Inflammatory macrophage (primary cell): ENCODE data around the gene KLHDC10.
A peak's percentile ranks its signal among the peaks of the same experiment; 100 is the strongest.
"Not testable (repeated sequence)": the region's sequence is repeated elsewhere in the genome, so short reads cannot be mapped to it uniquely, and the experiment has no call there.

Experiments used
- DNase-seq, 2 donors: peaks; one replicate each; pipeline ENCODE4 v3.0.0-alpha.2; 2020 to 2022

The KLHDC10 gene

GRCh38 chr7:130079846-130080394 lies 9.6 kb downstream of the KLHDC10 start:
- no peak for DNase-seq

DNA sequence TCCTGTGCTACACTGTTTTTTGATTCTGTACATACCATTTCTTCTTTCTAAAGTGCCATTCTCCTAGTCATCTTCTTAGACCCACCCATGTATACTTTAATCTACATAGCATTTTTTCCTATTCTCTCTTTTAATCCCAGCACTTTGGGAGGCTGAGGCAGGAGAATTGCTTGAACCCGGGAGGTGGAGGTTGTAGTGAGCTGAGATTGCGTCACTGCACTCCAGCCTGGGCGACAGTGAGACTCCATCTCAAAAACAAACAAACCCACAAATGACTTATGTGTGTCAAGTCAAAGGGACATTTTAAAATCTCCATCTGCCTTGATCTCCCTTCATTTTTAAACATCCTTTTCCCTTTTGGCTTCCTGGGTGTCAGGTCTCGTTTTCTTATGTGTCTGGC lies 13.2 kb downstream of the KLHDC10 start:
- DNase-seq: not testable (repeated sequence)

DNA sequence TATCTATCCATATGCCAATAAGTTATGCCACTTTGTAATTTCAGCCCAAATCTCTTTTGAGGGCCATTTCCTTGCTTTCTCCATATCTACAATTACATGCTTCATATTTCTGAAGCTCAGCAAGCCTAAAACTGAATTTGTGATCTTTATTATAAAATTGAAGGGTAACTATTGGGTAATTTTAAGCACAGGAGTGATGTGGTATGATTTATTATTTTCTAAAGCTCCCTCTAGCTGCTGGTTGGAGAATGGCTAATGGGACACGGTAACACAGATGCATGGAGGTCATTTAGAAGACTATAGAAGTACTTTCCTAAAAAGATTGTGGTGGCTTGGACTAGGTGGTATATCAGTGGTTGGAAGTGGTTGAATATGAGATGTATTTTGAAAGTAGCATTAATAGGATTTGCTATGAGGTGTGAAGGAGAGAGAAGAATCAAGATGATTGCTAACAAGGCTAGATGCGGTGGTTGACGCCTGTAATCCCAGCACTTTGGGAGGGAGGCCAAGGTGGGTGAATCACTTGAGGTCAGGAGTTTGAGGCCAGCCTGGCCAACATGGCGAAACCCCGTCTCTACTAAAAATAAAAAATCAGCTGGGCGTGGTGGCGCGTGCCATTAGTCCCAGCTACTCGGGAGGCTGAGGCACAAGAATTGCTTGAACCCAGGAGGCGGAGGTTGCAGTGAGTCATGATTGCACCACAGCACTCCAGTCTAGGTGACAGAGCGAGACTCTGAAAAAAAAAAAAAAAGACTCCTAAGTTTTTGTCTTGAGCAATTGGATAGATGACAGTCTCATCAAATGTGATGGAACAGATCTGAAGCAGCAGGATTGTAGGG lies 13.9 kb downstream of the KLHDC10 start:
- DNase-seq: peak; percentile 36 to 40

GRCh38 chr7:130085235-130085634 lies 14.9 kb downstream of the KLHDC10 start:
- DNase-seq: not testable (repeated sequence)

GRCh38 chr7:130086938-130087337 lies 16.6 kb downstream of the KLHDC10 start:
- DNase-seq: no peak

DNA sequence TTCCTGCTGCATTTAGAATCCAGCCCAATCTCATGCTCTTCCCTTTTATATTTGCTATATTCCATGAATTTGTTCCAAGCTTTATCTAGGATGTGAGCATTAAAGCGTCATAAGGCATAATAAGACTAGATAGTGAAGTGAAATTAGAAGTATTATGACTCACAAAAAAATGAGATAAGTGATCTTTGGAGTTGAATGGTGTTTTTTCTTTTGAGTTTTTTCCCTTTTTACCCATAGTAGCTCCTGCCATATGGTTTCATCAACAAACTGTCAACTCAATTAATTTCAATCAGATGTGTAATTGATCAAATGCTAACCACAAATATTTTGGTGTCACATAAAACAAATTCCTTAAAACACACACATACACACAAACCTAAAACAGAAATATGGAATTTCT lies 17.0 kb downstream of the KLHDC10 start:
- DNase-seq: no peak

DNA sequence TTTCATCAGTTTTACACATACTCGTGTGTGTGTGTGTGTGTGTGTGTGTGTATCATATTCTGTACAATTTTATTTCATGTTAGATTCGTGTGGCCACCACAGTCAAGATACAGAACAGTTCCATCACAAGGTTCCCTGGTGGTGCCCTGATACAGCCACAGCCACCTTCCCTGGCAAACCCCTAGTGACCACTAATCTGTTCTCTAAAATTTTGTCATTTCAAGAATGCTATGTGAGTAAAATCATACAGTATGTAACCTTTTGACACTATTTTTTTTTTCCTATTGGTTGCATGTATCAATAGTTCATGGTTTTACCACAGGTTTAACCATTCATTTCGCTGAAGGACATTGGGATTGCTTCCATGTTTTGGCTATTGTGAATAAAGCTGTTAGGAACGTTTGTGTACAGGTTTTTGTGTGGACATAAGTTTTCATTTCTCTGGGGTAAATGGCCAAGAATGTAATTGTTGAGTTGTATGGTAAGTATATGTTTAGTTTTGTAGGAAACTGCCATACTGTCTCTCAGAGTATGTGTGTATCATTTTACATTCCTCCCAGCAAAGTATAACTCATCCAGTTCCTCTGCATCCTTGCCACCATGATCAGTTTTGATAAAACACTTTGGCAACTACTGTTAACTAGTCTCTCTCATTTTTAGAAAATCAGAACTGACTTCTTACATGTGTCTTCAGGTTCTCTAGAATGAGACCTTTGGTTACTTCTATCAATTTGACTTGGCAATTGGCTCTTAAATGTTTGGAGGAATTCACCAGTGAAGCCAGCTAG lies 20.6 kb downstream of the KLHDC10 start:
- DNase-seq: no peak

- DNase-seq: no peak
Observed at GRCh38 chr7:130091999-130092398, 21.7 kb downstream of the KLHDC10 start.

GRCh38 chr7:130092598-130092997 lies 22.3 kb downstream of the KLHDC10 start:
- DNase-seq: no peak

DNA sequence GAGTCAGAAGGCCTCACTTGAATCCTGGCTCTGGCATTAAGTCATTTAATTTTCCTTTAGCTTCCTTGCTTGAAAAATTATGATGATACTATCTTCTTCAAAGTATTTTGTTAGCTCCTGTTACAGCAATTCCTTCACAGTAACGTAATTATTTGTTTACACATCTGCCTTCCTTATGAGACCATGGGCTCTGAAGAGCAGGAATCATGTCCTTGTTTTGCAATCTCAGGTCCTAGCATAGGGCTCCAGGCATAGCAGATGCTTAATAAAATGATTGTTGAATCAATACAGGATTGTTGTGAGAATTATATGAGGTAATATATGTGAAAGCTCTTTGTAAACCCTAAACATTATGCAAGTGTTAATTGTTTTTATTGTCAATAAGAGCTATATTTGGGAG lies 25.5 kb downstream of the KLHDC10 start:
- DNase-seq: no peak

DNA sequence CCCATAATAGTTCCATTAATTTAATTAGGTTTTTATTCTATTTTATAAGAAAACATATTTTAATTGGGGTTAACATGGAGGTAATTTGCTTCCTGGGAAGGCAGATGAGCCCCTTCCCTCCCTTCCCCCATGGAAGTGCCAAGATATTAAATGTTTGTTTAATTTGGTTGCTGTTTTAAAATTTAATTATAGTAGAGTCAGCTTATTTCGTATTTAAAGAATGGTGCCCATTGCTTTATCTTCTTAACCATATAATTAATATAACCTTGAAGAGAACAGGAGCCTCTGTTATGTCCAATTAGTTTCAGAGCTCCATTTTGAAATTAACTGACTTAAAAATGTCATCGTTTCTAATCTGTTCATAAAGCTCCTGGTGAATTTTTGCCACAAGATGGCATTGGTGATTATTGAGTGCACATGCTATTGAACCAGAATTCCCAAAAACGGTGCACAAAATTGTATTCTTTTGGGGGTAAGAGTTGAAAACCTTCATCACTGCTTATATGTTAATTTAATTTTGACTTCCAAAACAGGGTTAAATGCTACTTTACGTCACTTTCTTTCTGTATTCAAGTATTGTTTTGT lies 26.0 kb downstream of the KLHDC10 start:
- DNase-seq: no peak

DNA sequence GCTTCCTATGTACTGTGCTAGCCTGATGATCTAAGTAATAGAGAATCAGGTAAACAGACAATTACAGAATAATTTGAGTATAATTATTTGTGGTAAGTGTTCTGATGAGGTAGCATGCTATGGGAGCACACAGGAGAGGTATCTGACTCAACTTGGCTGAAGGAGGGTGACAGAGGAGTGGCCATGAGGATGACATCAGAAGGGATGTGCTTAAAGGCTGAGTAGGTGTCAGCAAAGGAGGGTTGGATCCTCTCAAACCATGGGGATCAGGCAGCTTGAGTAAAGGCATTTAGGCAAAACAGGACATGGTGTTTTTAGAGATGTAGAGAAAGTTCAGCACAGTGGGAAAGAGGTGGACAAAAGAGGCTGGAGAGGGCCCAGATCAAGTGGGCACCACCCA lies 29.0 kb downstream of the KLHDC10 start:
- peak in 1 of 2 donors; percentile 8 for DNase-seq

GRCh38 chr7:130102588-130102987 lies 32.3 kb downstream of the KLHDC10 start:
- no peak for DNase-seq

GRCh38 chr7:130107949-130108674 lies 37.8 kb downstream of the KLHDC10 start:
- no peak for DNase-seq

- DNase-seq: no peak
Observed at GRCh38 chr7:130108809-130109208, 38.5 kb downstream of the KLHDC10 start.

DNA sequence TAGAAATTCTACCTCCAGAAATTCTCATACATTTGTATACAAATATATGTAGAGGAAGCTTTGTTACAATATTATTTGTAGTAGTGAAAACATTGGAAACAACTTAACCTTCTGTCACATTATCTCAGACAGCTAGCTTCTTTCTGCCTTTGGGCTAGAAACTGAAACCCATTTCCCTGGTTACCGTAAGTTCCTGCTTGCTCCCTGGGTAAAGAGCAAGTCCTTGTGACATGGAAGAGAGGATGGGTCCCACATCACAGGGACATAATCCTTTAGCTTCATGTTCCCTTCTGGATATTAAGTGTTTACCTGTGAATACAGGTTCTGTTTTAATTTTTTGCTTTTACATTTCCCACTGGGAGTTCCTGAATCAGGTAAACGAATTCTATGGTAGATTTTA lies 41.8 kb downstream of the KLHDC10 start:
- DNase-seq: no peak

DNA sequence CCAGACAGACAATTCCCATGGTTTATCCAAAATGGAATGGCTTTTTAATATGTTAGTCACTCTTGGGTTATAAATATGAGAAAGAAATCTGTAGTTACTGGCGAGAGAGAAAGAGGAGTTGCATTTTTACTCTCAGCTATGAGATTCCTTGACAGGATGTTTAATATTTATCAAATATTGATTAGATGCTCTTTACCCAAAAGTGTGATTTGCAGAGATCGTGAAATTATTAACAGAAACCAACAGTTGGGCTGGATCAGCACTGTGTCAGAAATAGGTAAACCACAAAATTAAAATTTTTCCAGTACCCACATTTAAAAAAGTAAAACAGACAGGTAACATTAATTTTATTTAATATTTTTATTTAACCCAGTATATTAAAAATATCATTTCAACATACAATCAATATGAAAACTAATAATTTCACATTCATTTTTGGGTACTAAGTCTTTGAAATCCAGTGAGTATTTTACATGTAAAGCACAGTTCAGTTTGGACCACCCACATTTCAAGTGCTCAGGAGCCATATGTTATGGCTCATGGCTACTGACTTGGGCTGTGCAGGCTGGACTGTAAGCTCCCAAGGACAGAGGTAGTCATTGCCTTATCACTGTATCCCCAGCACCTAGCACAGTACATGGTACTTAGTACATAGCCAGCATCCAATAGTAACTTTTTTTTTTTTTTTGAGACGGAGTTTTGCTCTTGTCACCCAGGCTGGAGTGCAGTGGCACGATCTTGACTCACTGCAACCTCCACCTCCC lies 42.5 kb downstream of the KLHDC10 start:
- DNase-seq: no peak

DNA sequence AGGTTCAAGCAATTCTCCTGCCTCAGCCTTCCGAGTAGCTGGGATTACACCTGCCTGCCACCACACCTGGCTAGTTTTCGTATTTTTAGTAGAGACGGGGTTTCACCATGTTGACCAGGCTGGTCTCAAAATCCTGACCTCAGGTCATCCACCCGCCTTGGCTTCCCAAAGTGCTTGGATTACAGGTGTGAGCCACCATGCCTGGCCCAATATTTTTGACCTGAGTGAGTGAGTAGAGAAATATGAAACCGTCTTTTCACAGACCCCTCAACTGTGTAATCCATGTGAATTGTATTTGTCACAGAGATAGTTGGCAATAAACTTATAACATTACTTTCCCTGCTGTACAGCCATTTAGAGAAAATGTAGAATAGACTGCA lies 43.1 kb downstream of the KLHDC10 start:
- DNase-seq: not testable (repeated sequence)

GRCh38 chr7:130113887-130114286 lies 43.6 kb downstream of the KLHDC10 start:
- DNase-seq: no peak

- DNase-seq: no peak
Observed at GRCh38 chr7:130114374-130114773, 44.0 kb downstream of the KLHDC10 start.

DNA sequence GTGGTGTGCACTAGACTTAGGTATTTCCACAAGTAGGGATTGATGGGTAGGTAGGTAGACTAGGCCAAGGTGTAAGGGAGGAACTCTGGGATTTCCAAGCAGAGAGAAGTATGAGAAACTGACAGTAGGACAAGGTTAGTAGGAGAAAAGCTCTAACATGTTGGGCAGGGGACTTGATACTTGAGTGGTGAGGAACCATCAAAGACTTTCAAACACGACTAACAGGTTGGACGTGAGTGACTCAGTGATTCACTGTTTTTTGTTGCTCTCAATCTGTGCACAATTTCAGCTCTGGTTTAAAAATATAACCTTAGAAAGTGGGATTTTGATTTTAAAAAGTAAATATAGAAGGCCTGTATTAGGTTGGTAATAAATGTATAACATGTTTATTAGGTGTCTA lies 44.4 kb downstream of the KLHDC10 start:
- DNase-seq: no peak

- DNase-seq: no peak
Observed at GRCh38 chr7:130118294-130118693, 48.0 kb downstream of the KLHDC10 start.
